Measurements from ENCODE around the gene IKZF3.

GRCh38 chr17:39800540-39800939 lies 63.6 kb downstream of the IKZF3 start:
- TF ChIP-seq EZH2 (IDR thresholded peaks at IDR 0.05; ENCODE audit: borderline replicate concordance, low read length) = no peak
- no peak for TF ChIP-seq CTCF (conservative IDR thresholded peaks at IDR 0.05 in 1 of 2, IDR thresholded peaks at IDR 0.05 in 1 of 2; ENCODE audit: extremely low read depth in 1 of 2, insufficient read depth in 1 of 2, low read depth in 1 of 2, low read length in 2 of 2)
